Urinary bladder (tissue), 4 donors: Measurements from ENCODE around the gene BRSK1. TPM values are rescaled to one million over a fixed set of nuclear protein-coding genes. Genes with fewer than 3 reads are reported as not detected.

Source experiments
- DNase-seq: peaks from one replicate; pipeline ENCODE4 v3.0.0-alpha.2; 2015; ENCODE audit errors: extremely low spot score
- H3K27ac ChIP-seq: one replicate; pipeline ENCODE4 v1.5.1; 2013; ENCODE audit warnings: low read depth, mild to moderate bottlenecking, moderate library complexity
- H3K36me3 ChIP-seq: one replicate; pipeline ENCODE4 v1.6.1; 2013; ENCODE audit warnings: mild to moderate bottlenecking, moderate library complexity; ENCODE audit not compliant: insufficient read depth
- H3K4me1 ChIP-seq: one replicate; pipeline ENCODE4 v1.6.1; 2013; ENCODE audit warnings: mild to moderate bottlenecking, moderate library complexity; ENCODE audit not compliant: insufficient read depth
- H3K4me3 ChIP-seq: one replicate; pipeline ENCODE4 v1.5.1; 2013; ENCODE audit warnings: low read depth, low read length
- WGBS: extraction: QIAGEN DNeasy Blood & Tissue Kit; methylation state at CpG from one replicate; pipeline ENCODE4 v1.1.7; 2013; 5-methylcytosine and 5-hydroxymethylcytosine counted together
- polyA plus RNA-seq: library from polyadenylated mRNA; stranded (reverse); fragments of 200-250 nt; gene quantifications from one replicate; pipeline ENCODE4 v1.2.3, GENCODE V29; 2013
- total RNA-seq: library from RNA; depleted of rRNA; stranded (reverse); fragments of >200 nt; gene quantifications from one replicate; pipeline ENCODE4 v1.2.3, GENCODE V29; 2014
- donor health status: healthy with polysubstance abuse.
- donor health status: healthy.

BRSK1 gene
- total RNA-seq (9.7 TPM), polyA plus RNA-seq (8.8 TPM)

- peak; percentile 58 for DNase-seq
- 3% methylated on average over 41 of the region's 44 CpGs for WGBS
- no peaks in the 10 kb centered on the region for H3K36me3 ChIP-seq
- no peak within 1 kb of the TSS for H3K27ac ChIP-seq
- H3K4me1 ChIP-seq, result no peaks in the 10 kb centered on the region
- H3K4me3 ChIP-seq, result peak within 1 kb of the TSS; percentile 64
Observed at GRCh38 chr19:55283548-55284377, at the start of gene BRSK1. Gene BRSK1 (plus strand): TSS chr19:55283997. CDS start chr19:55284443, 446 bp downstream.

GRCh38 chr19:55238030-55238429, 45.8 kb upstream of the BRSK1 start:
- no peak overlapping the region for H3K27ac ChIP-seq
- H3K36me3 ChIP-seq, result peaks cover 5% of the 10 kb centered on the region
- H3K4me1 ChIP-seq, result no peaks in the 10 kb centered on the region
- WGBS, result 93% methylated on average over 8 of the region's 8 CpGs
- H3K4me3 ChIP-seq, result no peak overlapping the region
- no peak for DNase-seq

GRCh38 chr19:55239004-55239403, 44.8 kb upstream of the BRSK1 start:
- WGBS, result 92% methylated on average over 12 of the region's 12 CpGs
- DNase-seq, result no peak
- no peak overlapping the region for H3K27ac ChIP-seq
- H3K4me3 ChIP-seq, result no peak overlapping the region
- no peaks in the 10 kb centered on the region for H3K4me1 ChIP-seq
- H3K36me3 ChIP-seq, result peaks cover 5% of the 10 kb centered on the region

GRCh38 chr19:55240713-55241020, 43.1 kb upstream of the BRSK1 start:
- Histone ChIP-seq H3K36me3 (peaks cover 10% of the 10 kb centered on the region), H3K4me1 (no peaks in the 10 kb centered on the region), H3K27ac (no peak overlapping the region), H3K4me3 (no peak overlapping the region)
- no peak for DNase-seq
- WGBS, result 92% methylated on average over 6 of the region's 6 CpGs

- Histone ChIP-seq H3K4me3 (no peak overlapping the region), H3K36me3 (peaks cover 10% of the 10 kb centered on the region), H3K4me1 (no peaks in the 10 kb centered on the region), H3K27ac (no peak overlapping the region)
- DNase-seq, result no peak
- WGBS, result 94% methylated on average over 37 of the region's 37 CpGs
Observed at GRCh38 chr19:55241143-55241934, 42.5 kb upstream of the BRSK1 start.

- Histone ChIP-seq H3K4me1 (no peaks in the 10 kb centered on the region), H3K4me3 (no peak overlapping the region), H3K27ac (no peak overlapping the region), H3K36me3 (peaks cover 10% of the 10 kb centered on the region)
- 94% methylated on average over 16 of the region's 16 CpGs for WGBS
- DNase-seq, result no peak
Observed at GRCh38 chr19:55241935-55242464, 41.8 kb upstream of the BRSK1 start.

- H3K4me1 ChIP-seq, result no peaks in the 10 kb centered on the region
- H3K27ac ChIP-seq, result no peak overlapping the region
- WGBS, result 82% methylated on average over 7 of the region's 7 CpGs
- H3K36me3 ChIP-seq, result peaks cover 10% of the 10 kb centered on the region
- DNase-seq, result no peak
- no peak overlapping the region for H3K4me3 ChIP-seq
Observed at GRCh38 chr19:55242517-55242916, 41.3 kb upstream of the BRSK1 start.

- no peak overlapping the region for H3K4me3 ChIP-seq
- DNase-seq, result no peak
- 84% methylated on average over 12 of the region's 12 CpGs for WGBS
- H3K36me3 ChIP-seq, result peaks cover 10% of the 10 kb centered on the region
- H3K27ac ChIP-seq, result no peak overlapping the region
- no peaks in the 10 kb centered on the region for H3K4me1 ChIP-seq
Observed at GRCh38 chr19:55244004-55244680, 39.7 kb upstream of the BRSK1 start.

- Histone ChIP-seq H3K4me1 (peaks cover 2% of the 10 kb centered on the region), H3K4me3 (no peak overlapping the region), H3K27ac (no peak overlapping the region), H3K36me3 (peaks cover 10% of the 10 kb centered on the region)
- WGBS, result 94% methylated on average over 23 of the region's 23 CpGs
- no peak for DNase-seq
Observed at GRCh38 chr19:55245236-55245904, 38.4 kb upstream of the BRSK1 start.

GRCh38 chr19:55246462-55247451, 37.0 kb upstream of the BRSK1 start:
- no peak overlapping the region for H3K4me3 ChIP-seq
- WGBS, result 88% methylated on average over 40 of the region's 40 CpGs
- no peak for DNase-seq
- peaks cover 2% of the 10 kb centered on the region for H3K4me1 ChIP-seq
- no peak overlapping the region for H3K27ac ChIP-seq
- H3K36me3 ChIP-seq, result peaks cover 8% of the 10 kb centered on the region

GRCh38 chr19:55247621-55248099, 36.1 kb upstream of the BRSK1 start:
- Histone ChIP-seq H3K4me3 (no peak overlapping the region), H3K36me3 (peaks cover 5% of the 10 kb centered on the region), H3K27ac (no peak overlapping the region), H3K4me1 (peaks cover 2% of the 10 kb centered on the region)
- 29% methylated on average over 10 of the region's 10 CpGs for WGBS
- DNase-seq, result no peak

- Histone ChIP-seq H3K4me1 (peaks cover 2% of the 10 kb centered on the region), H3K4me3 (no peak overlapping the region), H3K36me3 (peaks cover 5% of the 10 kb centered on the region), H3K27ac (no peak overlapping the region)
- 71% methylated on average over 10 of the region's 10 CpGs for WGBS
- no peak for DNase-seq
Observed at GRCh38 chr19:55248166-55248675, 35.6 kb upstream of the BRSK1 start.
